Ishikawa (cell line): ENCODE data around the gene NANOS3.

Experiments used
- CEBPB ChIP-seq: IDR thresholded peaks from 2 replicates; pipeline ENCODE4 v1.6.1; 2012
- CREB1 ChIP-seq: IDR thresholded peaks from 2 replicates; pipeline ENCODE4 v1.6.1; 2012; ENCODE audit warnings: low read depth
- EGR1 ChIP-seq: IDR thresholded peaks from 2 replicates; pipeline ENCODE4 v1.6.1; 2012
- EP300 ChIP-seq: IDR thresholded peaks from 2 replicates; pipeline ENCODE4 v1.6.1; 2012; ENCODE audit warnings: borderline replicate concordance
- FOXM1 ChIP-seq: IDR thresholded peaks from 2 replicates; pipeline ENCODE4 v1.6.1; 2012; ENCODE audit warnings: low read depth, borderline replicate concordance
- NFIC ChIP-seq: IDR thresholded peaks from 2 replicates; pipeline ENCODE4 v1.6.1; 2012
- RAD21 ChIP-seq: IDR thresholded peaks from 2 replicates; pipeline ENCODE4 v1.6.1; 2012; ENCODE audit warnings: low read depth
- TAF1 ChIP-seq: IDR thresholded peaks from 2 replicates; pipeline ENCODE4 v1.6.1; 2012; ENCODE audit warnings: low read depth, mild to moderate bottlenecking
- TCF12 ChIP-seq: IDR thresholded peaks from 2 replicates; pipeline ENCODE4 v1.6.1; 2012; ENCODE audit warnings: low read depth
- YY1 ChIP-seq: IDR thresholded peaks from 2 replicates; pipeline ENCODE4 v1.6.1; 2012; ENCODE audit warnings: low read depth
- ZBTB7A ChIP-seq: IDR thresholded peaks from 2 replicates; pipeline ENCODE4 v1.6.1; 2012; ENCODE audit warnings: low read depth
- TF ChIP-seq, protein P1 (sequence below): IDR thresholded peaks from 2 replicates; pipeline ENCODE4 v1.6.1; 2012
- TF ChIP-seq, protein P2 (sequence below): IDR thresholded peaks from 2 replicates; pipeline ENCODE4 v1.6.1; 2012
- TF ChIP-seq, protein P3 (sequence below): IDR thresholded peaks from 2 replicates; pipeline ENCODE4 v1.6.1; 2012; ENCODE audit warnings: low read depth, mild to moderate bottlenecking

DNA sequence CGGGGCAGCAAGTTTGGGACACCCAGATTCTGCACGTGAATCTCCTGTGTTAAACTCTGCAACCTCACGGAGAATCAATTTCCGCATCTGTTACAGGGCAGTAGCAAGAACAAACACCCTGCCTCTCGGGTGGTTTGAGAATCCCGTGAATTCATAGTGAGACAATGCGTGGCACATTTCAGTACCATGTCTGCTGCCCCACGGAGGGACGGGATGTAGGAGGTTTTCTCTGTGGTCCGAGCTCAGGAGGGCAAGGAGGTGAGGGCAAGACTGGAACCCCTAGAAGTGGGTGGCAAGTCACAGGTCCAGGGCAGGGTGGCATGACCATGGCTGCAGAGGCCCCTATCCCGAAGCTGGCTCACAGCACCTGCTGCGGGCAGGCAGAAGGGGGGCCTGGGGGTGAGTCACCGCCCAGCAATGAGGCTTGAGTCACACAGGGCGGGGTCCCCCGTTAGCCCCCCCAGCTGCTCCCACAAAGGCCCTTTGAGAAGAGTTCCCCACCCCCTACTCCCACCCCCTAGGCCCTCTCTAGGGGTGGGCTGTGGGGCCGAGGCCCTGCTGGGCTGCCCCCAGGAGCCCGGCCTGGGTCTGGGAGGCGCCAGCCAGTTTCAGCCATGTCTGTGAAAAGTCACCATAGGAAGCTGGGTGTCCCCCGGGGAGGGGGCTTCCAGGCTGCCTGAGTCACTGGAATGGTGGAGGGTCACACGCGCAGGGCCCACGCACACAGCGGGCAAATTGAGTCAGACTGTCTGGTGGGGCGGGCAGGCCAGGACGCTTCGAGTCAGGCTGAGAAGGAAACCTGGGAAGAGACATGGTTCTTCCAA is 25.8 kb upstream of the NANOS3 start:
- TF ChIP-seq, protein P1, sequence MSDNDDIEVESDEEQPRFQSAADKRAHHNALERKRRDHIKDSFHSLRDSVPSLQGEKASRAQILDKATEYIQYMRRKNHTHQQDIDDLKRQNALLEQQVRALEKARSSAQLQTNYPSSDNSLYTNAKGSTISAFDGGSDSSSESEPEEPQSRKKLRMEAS = peak; percentile 60
- TF ChIP-seq EP300 = peak; percentile 95
- peak; percentile 64 for TF ChIP-seq YY1
- TF ChIP-seq NFIC = peak; percentile 88
- TF ChIP-seq, protein P2, sequence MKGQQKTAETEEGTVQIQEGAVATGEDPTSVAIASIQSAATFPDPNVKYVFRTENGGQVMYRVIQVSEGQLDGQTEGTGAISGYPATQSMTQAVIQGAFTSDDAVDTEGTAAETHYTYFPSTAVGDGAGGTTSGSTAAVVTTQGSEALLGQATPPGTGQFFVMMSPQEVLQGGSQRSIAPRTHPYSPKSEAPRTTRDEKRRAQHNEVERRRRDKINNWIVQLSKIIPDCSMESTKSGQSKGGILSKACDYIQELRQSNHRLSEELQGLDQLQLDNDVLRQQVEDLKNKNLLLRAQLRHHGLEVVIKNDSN = 0 out of 2 replicates have a peak, but pooled peaks have one; percentile 42
- peak; percentile 29; the same call in 1 of the 2 replicates for TF ChIP-seq TAF1
- TF ChIP-seq TCF12 = peak; percentile 95
- TF ChIP-seq ZBTB7A = peak; percentile 93
- TF ChIP-seq FOXM1 = peak; percentile 84
- TF ChIP-seq CEBPB = peak; percentile 50; the same call in 1 of the 2 replicates
- TF ChIP-seq, protein P3, sequence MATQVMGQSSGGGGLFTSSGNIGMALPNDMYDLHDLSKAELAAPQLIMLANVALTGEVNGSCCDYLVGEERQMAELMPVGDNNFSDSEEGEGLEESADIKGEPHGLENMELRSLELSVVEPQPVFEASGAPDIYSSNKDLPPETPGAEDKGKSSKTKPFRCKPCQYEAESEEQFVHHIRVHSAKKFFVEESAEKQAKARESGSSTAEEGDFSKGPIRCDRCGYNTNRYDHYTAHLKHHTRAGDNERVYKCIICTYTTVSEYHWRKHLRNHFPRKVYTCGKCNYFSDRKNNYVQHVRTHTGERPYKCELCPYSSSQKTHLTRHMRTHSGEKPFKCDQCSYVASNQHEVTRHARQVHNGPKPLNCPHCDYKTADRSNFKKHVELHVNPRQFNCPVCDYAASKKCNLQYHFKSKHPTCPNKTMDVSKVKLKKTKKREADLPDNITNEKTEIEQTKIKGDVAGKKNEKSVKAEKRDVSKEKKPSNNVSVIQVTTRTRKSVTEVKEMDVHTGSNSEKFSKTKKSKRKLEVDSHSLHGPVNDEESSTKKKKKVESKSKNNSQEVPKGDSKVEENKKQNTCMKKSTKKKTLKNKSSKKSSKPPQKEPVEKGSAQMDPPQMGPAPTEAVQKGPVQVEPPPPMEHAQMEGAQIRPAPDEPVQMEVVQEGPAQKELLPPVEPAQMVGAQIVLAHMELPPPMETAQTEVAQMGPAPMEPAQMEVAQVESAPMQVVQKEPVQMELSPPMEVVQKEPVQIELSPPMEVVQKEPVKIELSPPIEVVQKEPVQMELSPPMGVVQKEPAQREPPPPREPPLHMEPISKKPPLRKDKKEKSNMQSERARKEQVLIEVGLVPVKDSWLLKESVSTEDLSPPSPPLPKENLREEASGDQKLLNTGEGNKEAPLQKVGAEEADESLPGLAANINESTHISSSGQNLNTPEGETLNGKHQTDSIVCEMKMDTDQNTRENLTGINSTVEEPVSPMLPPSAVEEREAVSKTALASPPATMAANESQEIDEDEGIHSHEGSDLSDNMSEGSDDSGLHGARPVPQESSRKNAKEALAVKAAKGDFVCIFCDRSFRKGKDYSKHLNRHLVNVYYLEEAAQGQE = no peak
- no peak for TF ChIP-seq CREB1
- peak; percentile 28; the same call in 1 of the 2 replicates for TF ChIP-seq RAD21
- TF ChIP-seq EGR1 = no peak; the same call in 1 of the 2 replicates
